Aorta (tissue), 5 donors: ENCODE results near the gene SOX9. TPM values are rescaled to one million over a fixed set of nuclear protein-coding genes. Genes with fewer than 3 reads are reported as not detected.

Experiments
- ATAC-seq: fragments of 200-7000 bp; cut with Tn5 transposase; one replicate; pipeline ENCODE4 v1.9.1; 2022; ENCODE audit warnings: moderate library complexity; ENCODE audit not compliant: low FRiP score
- DNase-seq, 2 donors: peaks; one replicate each; pipeline ENCODE4 v3.0.0-alpha.2; 2020
- H3K27ac ChIP-seq, 2 donors: one replicate each; pipeline ENCODE4 v1.5.1; 2013; ENCODE audit warnings: low read length in 2 of 2, mild to moderate bottlenecking in 2 of 2, moderate library complexity in 2 of 2, control low read depth in 1 of 2, inconsistent platforms in 1 of 2, low read depth in 1 of 2
- H3K27me3 ChIP-seq, 2 donors: one replicate each; pipeline ENCODE4 v1.6.1; 2013; ENCODE audit warnings: control low read depth in 1 of 2, low read length in 1 of 2, mild to moderate bottlenecking in 1 of 2, moderate library complexity in 1 of 2; ENCODE audit not compliant: insufficient read depth in 2 of 2, control insufficient read depth in 1 of 2
- H3K36me3 ChIP-seq, 2 donors: one replicate each; pipeline ENCODE4 v1.6.1; 2013; ENCODE audit warnings: control low read depth in 1 of 2, low read length in 1 of 2, mild to moderate bottlenecking in 1 of 2; ENCODE audit not compliant: insufficient read depth in 2 of 2, control insufficient read depth in 1 of 2
- H3K4me1 ChIP-seq, 2 donors: one replicate each; pipeline ENCODE4 v1.6.1; 2013; ENCODE audit warnings: low read length in 2 of 2, control low read depth in 1 of 2, mild to moderate bottlenecking in 1 of 2, moderate library complexity in 1 of 2; ENCODE audit not compliant: insufficient read depth in 2 of 2, control insufficient read depth in 1 of 2
- H3K4me3 ChIP-seq, 2 donors: one replicate each; pipeline ENCODE4 v1.5.1; 2013; ENCODE audit warnings: low read length in 2 of 2, control low read depth in 1 of 2, mild to moderate bottlenecking in 1 of 2
- H3K9me3 ChIP-seq: one replicate; pipeline ENCODE4 v1.6.1; 2013; ENCODE audit warnings: mild to moderate bottlenecking, low read length; ENCODE audit not compliant: control insufficient read depth
- WGBS, 2 donors: extraction: QIAGEN DNeasy Blood & Tissue Kit; methylation state at CpG; one replicate each; pipeline ENCODE4 v1.1.7; 2013; 5-methylcytosine and 5-hydroxymethylcytosine counted together
- intact Hi-C, 2 donors: fragments of 100-400 bp; cut with DNase I; formaldehyde crosslinking; loops; one replicate each; pipeline versions ENCODE4 v1.14.2 to v1.15.0; 2022
- polyA plus RNA-seq, 2 donors: library from polyadenylated mRNA; stranded (reverse); fragments of 200-250 nt; gene quantifications; one replicate each; pipeline ENCODE4 v1.2.3, GENCODE V29; 2013
- total RNA-seq, 2 donors: library from RNA; stranded (reverse); fragmentation: NEBNext Ultra II Directional; extraction: Animal tissue kit (Norgen Biotek cat#: 25700); gene quantifications; one replicate each; pipeline ENCODE4 v1.2.1, GENCODE V29; 2021
- donor health status: healthy with polysubstance abuse.
- donor health status: Bipolar disorder and iron deficiency.
- donor health status: DM: no; HTN: no; CAD: no.
- donor health status: DM: no; HTN: no; CAD: no.
- donor health status: DM: yes; HTN: yes; CAD: no.

Gene SOX9
- total and polyA plus RNA-seq, 4 donors, result 1.5 to 4.7 (median 3.5) TPM

DNA sequence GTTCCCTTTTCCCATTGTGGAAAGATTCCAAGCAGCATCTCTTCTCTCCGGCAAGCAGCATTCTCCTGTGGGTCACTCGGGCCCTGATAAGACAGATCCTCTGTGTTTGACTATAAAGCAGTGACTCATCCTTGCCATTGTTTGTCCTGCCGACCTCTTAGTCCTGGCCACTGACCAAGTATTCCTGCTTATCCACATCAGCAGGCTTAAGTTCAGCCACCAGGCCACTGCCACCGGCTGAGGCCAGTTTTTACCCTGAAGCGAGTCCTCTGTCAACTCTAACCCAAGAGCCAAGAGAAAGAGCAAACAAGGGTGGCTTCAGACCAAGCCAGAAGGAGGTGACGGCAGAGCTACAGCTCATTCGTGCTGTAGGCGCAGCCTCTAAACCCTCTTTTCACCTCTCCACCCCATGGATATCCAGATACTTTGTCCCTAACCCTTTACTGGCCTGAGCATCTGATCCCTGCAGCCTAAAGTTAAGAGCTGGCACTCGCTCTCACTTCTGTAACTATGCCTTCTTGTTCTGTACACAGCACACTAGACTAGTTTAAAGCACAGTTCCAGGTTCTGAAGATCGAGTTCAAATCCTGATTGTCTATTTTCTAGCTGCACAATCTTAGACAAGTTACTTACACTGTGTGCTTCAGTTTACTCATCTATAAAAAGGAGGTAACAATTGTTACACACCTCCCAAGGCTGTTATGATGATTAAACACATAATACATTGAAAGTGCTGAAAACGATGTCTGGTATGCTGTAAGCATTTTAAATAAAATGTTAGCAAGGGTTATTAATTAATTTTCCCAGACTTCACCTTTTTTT, 31.0 kb downstream of the SOX9 start:
- no peaks in the 10 kb centered on the region for H3K9me3 ChIP-seq
- no peaks in the 10 kb centered on the region for H3K27me3 ChIP-seq
- DNase-seq (peak in 1 of 2 donors; percentile 48), ATAC-seq (peak; percentile 72)
- H3K36me3 ChIP-seq, result no peaks in the 10 kb centered on the region
- intact Hi-C loops, result no loop called here
- H3K4me1 ChIP-seq, result no peaks in the 10 kb centered on the region
- no peak overlapping the region for H3K4me3 ChIP-seq
- H3K27ac ChIP-seq, result no peak overlapping the region
- WGBS, 2 donors, result 26 to 35% methylated on average over 11 of the region's 11 CpGs

DNA sequence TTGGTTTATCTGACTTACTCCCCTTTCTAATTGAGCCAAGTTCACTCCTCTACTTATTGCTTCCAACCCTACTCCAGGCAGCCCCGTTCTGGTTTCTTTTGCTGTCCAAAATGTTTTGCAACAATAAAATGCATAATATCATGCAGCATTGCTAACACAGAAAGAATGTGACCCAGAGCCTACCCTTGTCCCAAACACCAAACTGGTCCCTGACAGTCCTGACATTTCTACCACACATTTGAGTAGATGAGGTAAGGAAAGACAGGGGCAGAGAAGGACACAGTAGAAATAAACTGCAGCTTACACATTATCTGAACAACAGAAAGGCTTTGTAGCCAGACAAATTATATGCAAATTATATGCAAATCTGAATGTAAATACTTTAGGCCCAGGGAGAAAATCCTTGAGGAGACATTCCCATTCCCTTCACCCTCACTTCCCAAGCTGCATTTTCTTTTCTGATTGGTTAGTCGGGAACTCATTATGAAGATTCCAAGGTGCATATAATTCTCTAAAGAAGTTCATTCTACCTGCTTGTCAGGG, 31.6 kb downstream of the SOX9 start:
- no peaks in the 10 kb centered on the region for H3K27me3 ChIP-seq
- H3K4me3 ChIP-seq, result no peak overlapping the region
- no peak for DNase-seq
- peak; percentile 69 for ATAC-seq
- no peak overlapping the region for H3K27ac ChIP-seq
- no peaks in the 10 kb centered on the region for H3K36me3 ChIP-seq
- intact Hi-C loops, result no loop called here
- H3K4me1 ChIP-seq, result no peaks in the 10 kb centered on the region
- WGBS, 2 donors, result 47 to 58% methylated on average over 2 of the region's 2 CpGs
- H3K9me3 ChIP-seq, result no peaks in the 10 kb centered on the region

DNA sequence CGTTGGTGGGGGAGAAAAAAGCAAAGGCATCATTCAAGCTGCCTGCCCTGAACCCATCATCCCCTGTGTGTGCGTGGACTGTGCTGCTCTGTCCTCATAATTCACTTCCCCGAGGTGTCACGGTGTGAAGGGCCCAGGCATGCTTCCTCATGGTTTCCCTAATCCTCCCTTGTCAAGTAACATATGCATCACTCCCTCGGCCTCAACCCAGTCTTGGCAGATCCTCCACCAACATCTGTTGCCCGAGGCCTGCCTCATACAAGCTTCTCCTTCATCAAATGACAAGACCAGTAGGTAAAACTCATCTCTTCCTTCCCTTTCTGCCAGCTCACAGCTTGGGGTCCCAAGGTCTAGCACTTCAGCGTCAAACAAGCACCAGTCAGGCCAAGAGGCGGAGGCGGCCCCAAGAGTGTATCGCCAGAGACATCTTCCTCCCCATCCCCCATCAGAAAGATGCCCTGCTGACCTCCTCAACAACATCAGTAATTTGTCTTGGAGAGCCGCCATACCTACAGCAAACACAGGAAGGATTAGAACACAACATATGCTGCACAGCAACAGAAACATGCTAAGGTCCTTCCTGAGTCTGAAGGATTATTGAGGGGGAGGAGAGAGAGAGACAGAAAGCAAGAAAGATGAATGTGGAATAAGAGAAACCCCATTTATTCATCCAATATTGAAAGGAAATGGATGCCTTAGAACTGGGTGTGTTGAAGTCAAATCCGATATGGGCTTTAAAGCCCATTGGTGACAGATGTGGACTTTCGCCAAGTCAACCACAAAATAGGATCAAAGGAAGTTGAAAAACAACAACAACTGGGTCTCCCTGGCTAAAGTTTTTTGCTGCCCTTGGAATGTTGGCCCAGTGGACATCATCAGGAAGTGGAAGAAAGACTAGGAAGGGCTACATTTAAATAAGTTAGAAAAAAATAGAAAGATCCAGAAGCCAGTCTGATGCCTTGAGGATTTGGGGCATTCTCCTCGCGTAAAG, 38.4 kb downstream of the SOX9 start:
- Histone ChIP-seq H3K27me3 (no peaks in the 10 kb centered on the region), H3K4me1 (no peaks in the 10 kb centered on the region), H3K27ac (no peak overlapping the region), H3K9me3 (peaks cover 2% of the 10 kb centered on the region), H3K4me3 (no peak overlapping the region), H3K36me3 (no peaks in the 10 kb centered on the region)
- WGBS, 2 donors, result 53 to 67% methylated on average over 15 of the region's 15 CpGs
- DNase-seq (no peak), ATAC-seq (no peak)
- intact Hi-C loops, result no loop called here

DNA sequence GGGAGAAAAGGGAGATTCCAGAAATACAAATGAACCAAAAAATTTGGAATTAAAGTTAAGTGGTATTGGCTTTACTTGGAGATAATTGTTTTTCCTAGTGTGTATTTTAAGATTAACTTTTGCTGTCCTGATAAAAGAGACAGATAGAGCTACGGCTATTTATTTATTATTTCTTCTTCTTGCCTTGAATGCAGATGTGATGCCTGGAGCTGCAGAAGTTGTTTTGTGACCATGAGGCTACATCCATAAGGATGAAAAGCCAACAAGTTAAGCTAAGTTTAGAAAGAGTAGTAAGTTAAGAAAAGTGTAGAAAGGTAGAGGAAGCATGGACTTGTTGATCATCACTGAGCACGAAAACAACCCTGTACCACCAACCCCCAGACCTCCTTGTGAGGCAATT, 41.7 kb downstream of the SOX9 start:
- no peak for DNase-seq
- Histone ChIP-seq H3K36me3 (no peaks in the 10 kb centered on the region), H3K9me3 (peaks cover 2% of the 10 kb centered on the region), H3K27ac (no peak overlapping the region), H3K4me3 (no peak overlapping the region), H3K27me3 (peaks cover 0 to 4% of the 10 kb centered on the region in 2 donors), H3K4me1 (no peaks in the 10 kb centered on the region)
- ATAC-seq, result no peak
- 71 to 77% methylated on average over 2 of the region's 2 CpGs for WGBS, 2 donors
- intact Hi-C loops, result no loop called here

DNA sequence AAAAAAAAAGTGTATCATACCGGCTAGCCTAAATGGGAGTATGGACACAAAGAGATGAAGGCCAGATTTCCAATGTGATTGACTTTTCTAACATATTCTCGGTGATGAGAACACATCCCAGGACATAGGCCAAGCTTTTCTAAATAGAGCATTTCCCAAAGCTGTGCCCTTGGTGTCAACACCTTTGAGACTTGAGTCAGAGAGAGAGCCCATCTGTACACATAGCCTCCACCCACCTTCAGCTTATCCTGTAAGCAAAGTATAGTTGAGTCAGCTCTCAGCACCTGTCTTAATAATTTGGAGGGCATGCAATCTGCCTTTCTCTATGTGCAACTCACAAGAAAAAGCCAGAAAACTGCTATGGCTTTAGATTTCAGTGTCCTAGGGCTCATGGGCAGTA, 42.7 kb downstream of the SOX9 start:
- Histone ChIP-seq H3K4me1 (no peaks in the 10 kb centered on the region), H3K4me3 (no peak overlapping the region), H3K9me3 (no peaks in the 10 kb centered on the region), H3K27ac (no peak overlapping the region), H3K27me3 (peaks cover 0 to 4% of the 10 kb centered on the region in 2 donors), H3K36me3 (no peaks in the 10 kb centered on the region)
- intact Hi-C loops, result no loop called here
- ATAC-seq (no peak), DNase-seq (no peak)
- WGBS, 2 donors, result 78 to 88% methylated on average over 2 of the region's 2 CpGs

DNA sequence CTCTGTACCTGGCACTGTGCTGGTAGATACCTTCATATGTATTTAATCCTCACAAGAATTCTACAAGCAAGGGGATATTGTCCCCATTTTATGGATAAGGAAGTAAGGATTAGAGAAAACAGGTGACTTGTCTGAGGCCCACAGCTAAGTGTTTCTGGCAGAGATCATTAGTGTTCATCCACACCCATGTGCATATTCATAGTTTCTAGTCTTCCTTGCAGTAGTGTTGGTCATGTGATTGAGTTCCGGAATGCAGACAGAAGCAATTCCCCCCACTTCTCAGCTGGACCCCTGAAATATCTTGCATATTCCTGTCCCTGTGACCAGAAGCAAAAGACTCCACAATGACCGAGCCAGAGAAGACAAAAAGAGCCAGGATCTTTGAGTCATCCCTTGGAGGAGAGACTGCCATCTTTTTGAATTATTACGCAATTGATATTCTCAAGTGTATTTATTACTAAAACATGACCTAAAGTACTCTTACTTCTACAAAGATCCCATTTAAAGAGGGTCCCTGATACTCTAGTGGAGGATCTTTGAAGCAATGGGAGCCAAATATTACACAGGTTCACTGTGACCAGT, 43.4 kb downstream of the SOX9 start:
- intact Hi-C loops, result no loop called here
- WGBS, 2 donors, result 90 to 94% methylated on average over 3 of the region's 3 CpGs
- DNase-seq, result no peak
- Histone ChIP-seq H3K4me3 (no peak overlapping the region), H3K36me3 (no peaks in the 10 kb centered on the region), H3K27me3 (peaks cover 0 to 4% of the 10 kb centered on the region in 2 donors), H3K27ac (no peak overlapping the region), H3K4me1 (no peaks in the 10 kb centered on the region), H3K9me3 (no peaks in the 10 kb centered on the region)
- ATAC-seq, result peak; percentile 52

DNA sequence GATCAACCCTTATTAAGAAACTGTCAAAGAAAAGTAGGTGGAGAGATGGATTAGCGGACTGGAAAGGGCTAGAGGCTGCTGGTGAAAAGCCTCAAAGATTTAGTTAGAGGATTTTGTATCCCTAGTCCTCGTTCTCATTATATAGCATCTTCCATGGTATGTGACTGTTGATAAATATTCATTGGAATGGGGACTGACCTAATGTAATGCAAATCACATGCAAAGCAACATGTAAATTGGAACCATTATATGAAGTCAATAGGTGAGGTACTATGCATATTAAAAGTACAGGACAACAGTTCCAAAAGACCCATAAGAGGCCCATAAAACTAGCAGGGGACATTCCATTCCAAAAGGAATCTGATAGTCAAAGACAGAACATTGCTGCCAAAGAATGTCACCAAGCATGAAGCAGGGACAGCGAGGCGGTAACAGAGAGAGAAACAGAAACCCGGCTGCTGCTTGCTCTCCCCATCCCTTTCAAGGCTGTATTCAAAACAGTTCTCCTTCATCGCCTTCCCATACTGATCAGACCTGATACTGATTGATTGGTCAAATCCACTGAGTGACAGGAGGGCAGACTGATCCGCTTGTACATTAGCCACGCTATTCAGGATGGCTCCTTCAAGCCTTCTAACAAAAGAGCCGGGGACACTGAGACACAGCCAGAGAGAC, 44.5 kb downstream of the SOX9 start:
- Histone ChIP-seq H3K36me3 (no peaks in the 10 kb centered on the region), H3K9me3 (no peaks in the 10 kb centered on the region), H3K4me1 (no peaks in the 10 kb centered on the region), H3K27ac (no peak overlapping the region), H3K4me3 (no peak overlapping the region), H3K27me3 (peaks cover 0 to 4% of the 10 kb centered on the region in 2 donors)
- ATAC-seq (no peak), DNase-seq (no peak)
- intact Hi-C loops, result no loop called here
- 49 to 65% methylated on average over 9 of the region's 9 CpGs for WGBS, 2 donors

DNA sequence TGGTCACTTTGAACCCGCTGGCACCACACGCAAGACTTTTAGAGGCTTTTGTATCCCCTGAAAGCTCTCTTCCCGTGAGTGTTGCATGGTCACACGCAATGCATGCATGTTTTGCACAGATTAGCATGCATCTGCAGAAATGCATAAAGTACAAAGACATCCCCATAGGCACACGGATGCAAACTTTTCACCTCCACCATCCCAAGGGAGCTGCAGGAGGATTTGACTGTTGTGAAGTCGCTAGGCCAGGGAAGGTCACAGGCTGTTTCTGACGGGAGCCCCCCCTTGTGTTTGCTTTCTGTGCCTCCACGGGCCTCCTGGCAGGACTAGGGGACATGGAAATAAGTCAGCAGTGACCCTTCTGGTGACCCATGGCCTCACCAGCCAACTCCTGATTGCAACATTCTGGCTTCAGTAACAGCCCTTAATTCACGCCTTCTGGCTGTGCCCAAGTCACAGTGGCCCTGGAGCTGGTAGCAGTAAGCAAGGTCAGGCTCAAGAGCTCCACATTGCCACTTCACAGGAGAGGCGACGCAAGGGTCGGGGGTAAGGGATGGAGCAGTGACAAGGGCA, 45.1 kb downstream of the SOX9 start:
- no peaks in the 10 kb centered on the region for H3K9me3 ChIP-seq
- ATAC-seq (peak; percentile 12), DNase-seq (no peak)
- WGBS, 2 donors, result 54 to 71% methylated on average over 12 of the region's 12 CpGs
- no peak overlapping the region for H3K4me3 ChIP-seq
- H3K4me1 ChIP-seq, result no peaks in the 10 kb centered on the region
- H3K27me3 ChIP-seq, result peaks cover 0 to 4% of the 10 kb centered on the region in 2 donors
- H3K36me3 ChIP-seq, result no peaks in the 10 kb centered on the region
- H3K27ac ChIP-seq, result no peak overlapping the region
- intact Hi-C loops, result no loop called here
